ENCODE results near the gene PDGFA. TPM values are rescaled to one million over a fixed set of nuclear protein-coding genes. Genes with fewer than 3 reads are reported as not detected.
A peak's percentile ranks its signal among the peaks of the same experiment; 100 is the strongest.

Gene PDGFA
- total and polyA plus RNA-seq, 7 donors, result 9.1 to 30.4 (median 15.9) TPM

- Histone ChIP-seq H3K9me3 (no peaks in the 10 kb centered on the region), H3K36me3 (ENCODE audit: insufficient read depth in 1 of 2, low read depth in 1 of 2) (no peaks in the 10 kb centered on the region), H3K27me3 (ENCODE audit: insufficient read depth in 3 of 3, low read length in 2 of 3) (peaks cover 0 to 9% (median 2%) of the 10 kb centered on the region in 3 donors), H3K4me1 (peaks cover 16% of the 10 kb centered on the region), H3K4me3 (no peak overlapping the region), H3K27ac (no peak overlapping the region)
- intact Hi-C loops (cut with DNase I), result no loop called here
- DNase-seq, result peak in 1 of 2 donors; percentile 23
- no peak for ATAC-seq
- 81 to 89% (median 88%) methylated on average over 6 of the region's 6 CpGs for WGBS, 3 donors
- TF ChIP-seq CTCF (IDR thresholded peaks at IDR 0.05), result no peak
These were observed 59.9 kb downstream of the PDGFA start for GRCh38 chr7:459584-460373.

GRCh38 chr7:458511-459245 lies 61.0 kb downstream of the PDGFA start:
- Histone ChIP-seq H3K36me3 (ENCODE audit: insufficient read depth in 1 of 2, low read depth in 1 of 2) (no peaks in the 10 kb centered on the region), H3K27me3 (ENCODE audit: insufficient read depth in 3 of 3, low read length in 2 of 3) (peaks cover 0 to 5% (median 2%) of the 10 kb centered on the region in 3 donors), H3K9me3 (no peaks in the 10 kb centered on the region), H3K27ac (no peak overlapping the region), H3K4me3 (no peak overlapping the region), H3K4me1 (peaks cover 5% of the 10 kb centered on the region)
- peak in 1 of 2 donors; percentile 16 for DNase-seq
- 92 to 95% (median 92%) methylated on average over 9 of the region's 9 CpGs for WGBS, 3 donors
- peak in 1 of 4 donors; percentile 16 for ATAC-seq
- intact Hi-C loops (cut with DNase I), result no loop called here
- no peak for TF ChIP-seq CTCF (IDR thresholded peaks at IDR 0.05)

GRCh38 chr7:457814-458510 lies 61.7 kb downstream of the PDGFA start:
- no peak for TF ChIP-seq CTCF (IDR thresholded peaks at IDR 0.05)
- H3K36me3 ChIP-seq (ENCODE audit: insufficient read depth in 1 of 2, low read depth in 1 of 2), result no peaks in the 10 kb centered on the region
- intact Hi-C loops (cut with DNase I), result no loop called here
- no peaks in the 10 kb centered on the region for H3K9me3 ChIP-seq
- WGBS, 3 donors, result 73 to 84% (median 78%) methylated on average over 27 to 30 of the region's 30 CpGs
- H3K4me1 ChIP-seq, result peaks cover 5% of the 10 kb centered on the region
- DNase-seq (peak in 1 of 2 donors; percentile 20), ATAC-seq (peak in 1 of 4 donors; percentile 15)
- no peak overlapping the region for H3K27ac ChIP-seq
- no peak overlapping the region for H3K4me3 ChIP-seq
- H3K27me3 ChIP-seq (ENCODE audit: insufficient read depth in 3 of 3, low read length in 2 of 3), result peaks cover 0 to 5% (median 2%) of the 10 kb centered on the region in 3 donors

GRCh38 chr7:455110-455928 lies 64.3 kb downstream of the PDGFA start:
- intact Hi-C loops (cut with DNase I), result no loop called here
- WGBS, 3 donors, result 23 to 30% (median 24%) methylated on average over 37 to 42 of the region's 42 CpGs
- ATAC-seq (peak in 1 of 4 donors; percentile 35), DNase-seq (peak; percentile 58 to 70)
- Histone ChIP-seq H3K4me3 (no peak overlapping the region), H3K27me3 (ENCODE audit: insufficient read depth in 3 of 3, low read length in 2 of 3) (peaks cover 0 to 11% (median 2%) of the 10 kb centered on the region in 3 donors), H3K9me3 (no peaks in the 10 kb centered on the region), H3K36me3 (ENCODE audit: insufficient read depth in 1 of 2, low read depth in 1 of 2) (no peaks in the 10 kb centered on the region), H3K27ac (no peak overlapping the region), H3K4me1 (peaks cover 9% of the 10 kb centered on the region)
- no peak for TF ChIP-seq CTCF (IDR thresholded peaks at IDR 0.05)
